ENCODE data around the gene SSR1. TPM values are rescaled to one million over a fixed set of nuclear protein-coding genes. Genes with fewer than 3 reads are reported as not detected.
"Not testable (repeated sequence)": the region's sequence is repeated elsewhere in the genome, so short reads cannot be mapped to it uniquely, and the experiment has no call there.

The SSR1 gene
- total RNA-seq: 100 to 1,000 TPM; 133 to 146 (median 135) TPM

- DNase-seq (peak; percentile 91), ATAC-seq (peak; percentile 98)
- Mint-ChIP-seq H3K4me1 (ENCODE audit: low read depth) (peaks cover 45% of the 10 kb centered on the region), H3K9me3 (no peaks in the 10 kb centered on the region), H3K27me3 (ENCODE audit: low read depth) (no peaks in the 10 kb centered on the region), H3K36me3 (ENCODE audit: insufficient read depth) (peaks cover 25% of the 10 kb centered on the region), H3K4me3 (peak within 1 kb of the TSS; percentile 99)
These were observed at the start of gene SSR1 for GRCh38 chr6:7312616-7313504. Gene SSR1 (minus strand): TSS chr6:7313199. CDS start chr6:7313120, 79 bp downstream.

DNA sequence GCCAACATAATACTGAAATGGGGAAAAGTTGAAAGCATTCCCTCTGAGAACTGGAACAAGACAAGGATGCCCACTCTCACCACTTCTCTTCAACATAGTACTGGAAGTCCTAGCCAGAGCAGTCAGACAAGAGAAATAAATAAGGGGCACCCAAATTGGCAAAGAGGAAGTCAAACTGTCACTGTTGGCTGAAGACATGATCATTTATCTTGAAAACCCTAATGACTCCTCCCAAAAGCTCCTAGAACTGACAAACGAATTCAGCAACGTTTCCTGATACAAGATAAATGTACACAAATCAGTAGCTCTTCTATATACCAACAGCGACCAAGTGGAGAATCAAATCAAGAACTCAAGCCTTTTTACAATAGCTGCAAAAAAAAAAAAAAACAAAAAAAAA, 38.9 kb upstream of the SSR1 start:
- H3K27me3 Mint-ChIP-seq (ENCODE audit: low read depth); H3K4me3 Mint-ChIP-seq; ATAC-seq; DNase-seq; H3K36me3 Mint-ChIP-seq (ENCODE audit: insufficient read depth); H3K9me3 Mint-ChIP-seq; H3K4me1 Mint-ChIP-seq (ENCODE audit: low read depth): not testable (repeated sequence)

GRCh38 chr6:7350591-7350990, 37.6 kb upstream of the SSR1 start:
- not testable (repeated sequence) for H3K4me3 Mint-ChIP-seq; H3K27me3 Mint-ChIP-seq (ENCODE audit: low read depth); ATAC-seq; H3K4me1 Mint-ChIP-seq (ENCODE audit: low read depth); H3K9me3 Mint-ChIP-seq; DNase-seq; H3K36me3 Mint-ChIP-seq (ENCODE audit: insufficient read depth)

- H3K27me3 Mint-ChIP-seq (ENCODE audit: low read depth): peaks cover 14% of the 10 kb centered on the region
- not testable (repeated sequence) for H3K36me3 Mint-ChIP-seq (ENCODE audit: insufficient read depth); H3K4me1 Mint-ChIP-seq (ENCODE audit: low read depth); ATAC-seq; H3K9me3 Mint-ChIP-seq; DNase-seq; H3K4me3 Mint-ChIP-seq
These were observed 34.6 kb upstream of the SSR1 start for GRCh38 chr6:7347551-7347997.

- not testable (repeated sequence) for H3K4me1 Mint-ChIP-seq (ENCODE audit: low read depth); H3K4me3 Mint-ChIP-seq; H3K9me3 Mint-ChIP-seq; DNase-seq; H3K36me3 Mint-ChIP-seq (ENCODE audit: insufficient read depth)
- H3K27me3 Mint-ChIP-seq (ENCODE audit: low read depth): peaks cover 16% of the 10 kb centered on the region
- peak in 1 of 2 donors; percentile 61 for ATAC-seq
These were observed 31.9 kb upstream of the SSR1 start for GRCh38 chr6:7344773-7345450.

GRCh38 chr6:7343546-7344475, 30.8 kb upstream of the SSR1 start:
- ATAC-seq (no peak), DNase-seq (no peak)
- H3K27me3 Mint-ChIP-seq (ENCODE audit: low read depth): peaks cover 16% of the 10 kb centered on the region
- no peaks in the 10 kb centered on the region for H3K4me1 Mint-ChIP-seq (ENCODE audit: low read depth)
- H3K36me3 Mint-ChIP-seq (ENCODE audit: insufficient read depth): no peaks in the 10 kb centered on the region
- H3K9me3 Mint-ChIP-seq: no peaks in the 10 kb centered on the region
- no peak overlapping the region for H3K4me3 Mint-ChIP-seq

- Mint-ChIP-seq H3K9me3 (no peaks in the 10 kb centered on the region), H3K27me3 (ENCODE audit: low read depth) (peaks cover 11% of the 10 kb centered on the region), H3K4me3 (no peak overlapping the region), H3K4me1 (ENCODE audit: low read depth) (no peaks in the 10 kb centered on the region), H3K36me3 (ENCODE audit: insufficient read depth) (no peaks in the 10 kb centered on the region)
- DNase-seq (no peak), ATAC-seq (peak in 1 of 2 donors; percentile 43)
These were observed 29.2 kb upstream of the SSR1 start for GRCh38 chr6:7341989-7342742.

- DNase-seq: no peak
- H3K27me3 Mint-ChIP-seq (ENCODE audit: low read depth): peaks cover 11% of the 10 kb centered on the region
- no peaks in the 10 kb centered on the region for H3K9me3 Mint-ChIP-seq
- no peak for ATAC-seq
- H3K36me3 Mint-ChIP-seq (ENCODE audit: insufficient read depth): no peaks in the 10 kb centered on the region
- H3K4me1 Mint-ChIP-seq (ENCODE audit: low read depth): no peaks in the 10 kb centered on the region
- no peak overlapping the region for H3K4me3 Mint-ChIP-seq
These were observed 28.3 kb upstream of the SSR1 start for GRCh38 chr6:7341271-7341670.

DNA sequence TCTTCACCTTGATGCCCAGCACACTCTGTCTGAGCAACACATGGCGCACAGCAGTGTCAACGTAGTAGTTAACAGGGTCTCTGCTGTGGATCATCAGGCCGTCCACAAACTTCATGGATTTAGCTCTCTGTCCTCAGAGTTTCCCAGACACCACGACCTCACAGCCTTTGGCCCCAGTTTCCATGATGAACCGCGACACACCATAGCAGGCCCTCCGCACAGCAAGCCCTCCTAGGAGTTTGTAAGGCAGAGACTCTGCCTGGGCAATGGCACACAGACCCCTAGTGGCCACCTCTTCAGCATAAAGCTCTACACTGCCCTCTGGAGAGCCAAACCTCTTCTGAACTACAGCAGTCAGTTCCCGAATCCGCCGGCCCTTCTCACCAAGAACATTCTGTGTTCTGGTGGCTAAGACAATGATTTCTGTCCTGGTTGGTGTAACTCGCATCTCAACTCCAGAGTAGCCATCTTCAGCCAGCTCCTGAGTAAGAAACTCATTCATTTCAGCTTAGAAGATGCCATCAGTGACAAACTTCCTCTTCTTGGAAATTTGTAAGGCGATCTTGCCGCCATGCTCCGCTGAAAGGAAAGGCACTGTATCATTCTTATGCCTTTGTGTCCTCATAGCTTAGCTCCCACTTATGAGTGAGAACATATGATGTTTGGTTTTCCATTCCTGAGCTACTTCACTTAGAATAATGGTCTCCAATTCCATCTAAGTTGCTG, 26.2 kb upstream of the SSR1 start:
- peaks cover 13% of the 10 kb centered on the region for H3K27me3 Mint-ChIP-seq (ENCODE audit: low read depth)
- not testable (repeated sequence) for H3K9me3 Mint-ChIP-seq; H3K36me3 Mint-ChIP-seq (ENCODE audit: insufficient read depth); H3K4me1 Mint-ChIP-seq (ENCODE audit: low read depth); H3K4me3 Mint-ChIP-seq; DNase-seq
- ATAC-seq: peak in 1 of 2 donors; percentile 55

GRCh38 chr6:7338031-7338430, 25.0 kb upstream of the SSR1 start:
- no peaks in the 10 kb centered on the region for H3K4me1 Mint-ChIP-seq (ENCODE audit: low read depth)
- H3K27me3 Mint-ChIP-seq (ENCODE audit: low read depth): peaks cover 6% of the 10 kb centered on the region
- no peaks in the 10 kb centered on the region for H3K9me3 Mint-ChIP-seq
- no peak for DNase-seq
- no peaks in the 10 kb centered on the region for H3K36me3 Mint-ChIP-seq (ENCODE audit: insufficient read depth)
- ATAC-seq: no peak
- no peak overlapping the region for H3K4me3 Mint-ChIP-seq

DNA sequence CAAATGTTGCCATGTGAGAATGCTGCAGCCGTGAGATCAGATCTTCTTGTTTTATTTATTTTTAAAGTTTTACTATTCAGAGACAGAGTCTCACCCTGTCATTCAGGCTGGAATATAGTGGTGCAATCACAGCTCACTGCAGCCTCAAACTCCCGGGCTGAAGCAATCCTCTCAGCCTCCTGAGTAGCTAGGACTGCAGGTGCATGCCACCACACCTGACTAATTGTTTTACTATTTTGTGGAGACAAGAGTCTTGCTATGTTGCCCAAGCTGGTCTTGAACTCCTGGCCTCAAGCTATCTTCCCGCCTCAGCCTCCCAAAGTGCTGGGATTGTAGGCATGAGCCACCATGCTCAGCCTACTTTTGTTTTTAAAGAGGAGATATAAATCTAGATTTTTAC, 22.5 kb upstream of the SSR1 start:
- DNase-seq (no peak), ATAC-seq (no peak)
- no peaks in the 10 kb centered on the region for H3K4me1 Mint-ChIP-seq (ENCODE audit: low read depth)
- no peak overlapping the region for H3K4me3 Mint-ChIP-seq
- H3K27me3 Mint-ChIP-seq (ENCODE audit: low read depth): peaks cover 6% of the 10 kb centered on the region
- no peaks in the 10 kb centered on the region for H3K9me3 Mint-ChIP-seq
- no peaks in the 10 kb centered on the region for H3K36me3 Mint-ChIP-seq (ENCODE audit: insufficient read depth)

DNA sequence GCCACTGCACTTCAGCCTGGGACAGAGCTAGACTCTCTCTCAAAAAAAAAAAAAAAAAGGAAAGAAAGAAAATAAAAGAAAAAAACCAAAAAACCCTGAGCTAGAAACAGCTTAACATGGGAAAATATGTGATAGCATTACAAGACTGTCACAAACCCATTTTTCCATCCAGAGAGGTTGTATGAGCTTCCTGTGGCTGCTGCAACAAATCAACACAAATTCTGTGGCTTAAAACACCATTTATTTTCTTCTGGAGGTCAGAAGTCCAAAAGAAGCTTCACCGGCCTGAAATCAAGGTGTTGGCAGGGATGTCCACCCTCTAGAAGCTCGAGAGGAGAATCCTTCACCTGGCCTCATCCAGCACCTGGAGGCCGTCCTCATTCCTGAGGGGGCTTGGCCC, 21.7 kb upstream of the SSR1 start:
- Mint-ChIP-seq H3K4me1 (ENCODE audit: low read depth) (no peaks in the 10 kb centered on the region), H3K36me3 (ENCODE audit: insufficient read depth) (no peaks in the 10 kb centered on the region), H3K4me3 (no peak overlapping the region), H3K27me3 (ENCODE audit: low read depth) (peaks cover 2% of the 10 kb centered on the region), H3K9me3 (no peaks in the 10 kb centered on the region)
- ATAC-seq (no peak), DNase-seq (no peak)

GRCh38 chr6:7332090-7332745, 19.2 kb upstream of the SSR1 start:
- ATAC-seq: no peak
- H3K4me3 Mint-ChIP-seq: no peak overlapping the region
- DNase-seq: no peak
- no peaks in the 10 kb centered on the region for H3K36me3 Mint-ChIP-seq (ENCODE audit: insufficient read depth)
- H3K27me3 Mint-ChIP-seq (ENCODE audit: low read depth): peaks cover 4% of the 10 kb centered on the region
- no peaks in the 10 kb centered on the region for H3K9me3 Mint-ChIP-seq
- no peaks in the 10 kb centered on the region for H3K4me1 Mint-ChIP-seq (ENCODE audit: low read depth)
